Measurements from ENCODE around the gene TFPT.

Gene TFPT

DNA sequence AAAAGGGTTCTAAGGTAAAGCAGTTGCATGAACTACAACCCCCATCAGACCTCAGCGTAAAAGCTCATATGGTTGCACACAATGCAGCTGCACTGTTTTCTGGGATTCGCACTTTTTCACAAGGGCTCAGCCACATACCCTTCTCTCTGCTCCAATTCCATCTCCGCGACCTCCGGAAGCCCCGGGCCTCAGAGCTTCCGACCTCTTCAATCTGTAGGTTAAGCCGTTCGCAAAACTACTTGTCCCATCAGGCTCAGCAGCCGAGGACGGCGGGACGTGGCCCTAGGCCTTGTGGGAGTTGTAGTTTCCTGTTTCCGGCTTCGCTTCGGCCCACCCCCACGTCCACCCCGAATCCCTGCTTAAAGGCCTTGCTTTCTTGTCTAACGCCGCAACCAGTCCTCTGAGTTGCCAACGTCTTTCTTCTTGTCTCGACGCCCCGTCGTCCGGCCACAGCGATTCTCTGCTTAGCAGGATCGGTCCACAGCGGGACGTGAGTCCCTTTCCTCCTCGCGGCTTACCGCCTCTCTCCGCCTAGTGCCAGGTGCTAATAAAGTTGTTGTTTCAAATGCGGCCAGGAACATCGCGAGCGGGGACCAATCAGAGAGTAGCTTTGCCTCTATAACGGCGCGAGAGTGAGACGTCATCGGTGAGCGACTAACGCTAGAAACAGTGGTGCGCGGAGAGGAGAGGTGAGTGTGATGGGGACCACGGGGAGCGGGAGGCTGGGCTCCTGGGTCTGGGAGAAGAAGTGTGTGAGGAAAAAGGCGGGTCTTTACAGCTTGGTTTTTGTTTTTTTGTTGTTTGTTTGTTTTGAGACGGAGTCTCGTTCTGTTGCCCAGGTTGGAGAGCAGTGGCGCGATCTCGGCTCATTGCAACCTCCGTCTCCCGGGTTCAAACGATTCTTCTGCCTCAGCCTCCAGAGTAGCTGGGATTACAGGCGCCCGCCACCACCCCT lies at the start of gene TFPT, which contains the start of gene PRPF31:
TFPT (minus strand) TSS at position 549 of the 955 bp plus-strand sequence; CDS start at position 161, 388 bp downstream.
PRPF31 (plus strand) TSS at position 646 of the 955 bp plus-strand sequence. CDS start 2,525 bp downstream, outside the sequence.
- DNase-seq: peak; percentile 96 to 97

GRCh38 chr19:54165222-54165621 lies 49.8 kb upstream of the TFPT start:
- DNase-seq: no peak

GRCh38 chr19:54164369-54165068 lies 49.1 kb upstream of the TFPT start:
- DNase-seq: peak; percentile 81

GRCh38 chr19:54162884-54163283 lies 47.4 kb upstream of the TFPT start:
- DNase-seq: no peak

DNA sequence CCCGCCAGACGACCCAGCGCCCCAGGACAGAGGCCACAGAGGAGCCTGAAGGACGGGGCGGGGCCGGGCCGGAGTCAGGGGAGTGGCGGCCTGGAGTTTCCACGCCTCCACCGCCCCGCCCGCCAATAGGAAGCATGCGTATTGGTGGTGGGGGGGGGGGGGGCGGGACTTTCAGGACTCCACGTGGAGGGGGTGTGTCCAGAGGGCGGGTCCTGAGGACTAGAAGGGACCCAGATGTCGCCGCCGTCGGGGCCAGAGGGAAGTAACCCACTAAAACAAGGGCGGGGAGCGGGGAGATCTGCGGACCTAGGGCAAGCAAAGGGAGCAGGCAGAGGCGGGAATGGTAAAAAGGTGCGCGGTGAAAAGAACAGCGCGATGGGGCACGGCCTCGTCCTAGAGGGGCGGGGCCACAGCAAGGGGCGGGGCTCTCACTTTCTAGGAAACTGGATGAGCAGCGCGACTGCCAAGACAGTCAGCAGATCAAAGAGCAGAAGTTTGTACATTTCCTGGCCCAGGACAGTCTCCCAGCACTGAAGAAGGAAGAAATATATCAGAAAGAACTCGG lies 46.9 kb upstream of the TFPT start:
- peak; percentile 86 to 87 for DNase-seq

DNA sequence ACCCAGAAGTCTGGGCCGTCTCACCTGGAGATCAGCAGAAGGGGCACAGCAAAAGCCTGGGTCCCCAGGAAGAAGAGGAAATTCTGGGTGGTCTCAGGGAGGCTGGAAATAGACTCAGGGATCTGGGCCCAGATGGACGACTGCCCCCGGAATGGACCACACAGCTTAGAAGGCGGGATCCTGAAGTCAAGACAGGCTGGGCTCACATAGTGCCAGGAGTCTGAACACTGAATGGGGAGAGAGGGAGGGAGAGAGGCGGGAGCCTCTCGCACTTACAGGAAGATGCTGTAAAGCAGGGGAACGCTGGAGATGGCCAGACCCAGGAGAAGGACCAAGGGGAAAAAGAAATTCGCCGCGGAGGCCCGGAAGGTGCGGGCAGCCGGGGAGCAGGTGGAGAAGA lies 45.4 kb upstream of the TFPT start:
- no peak for DNase-seq

DNA sequence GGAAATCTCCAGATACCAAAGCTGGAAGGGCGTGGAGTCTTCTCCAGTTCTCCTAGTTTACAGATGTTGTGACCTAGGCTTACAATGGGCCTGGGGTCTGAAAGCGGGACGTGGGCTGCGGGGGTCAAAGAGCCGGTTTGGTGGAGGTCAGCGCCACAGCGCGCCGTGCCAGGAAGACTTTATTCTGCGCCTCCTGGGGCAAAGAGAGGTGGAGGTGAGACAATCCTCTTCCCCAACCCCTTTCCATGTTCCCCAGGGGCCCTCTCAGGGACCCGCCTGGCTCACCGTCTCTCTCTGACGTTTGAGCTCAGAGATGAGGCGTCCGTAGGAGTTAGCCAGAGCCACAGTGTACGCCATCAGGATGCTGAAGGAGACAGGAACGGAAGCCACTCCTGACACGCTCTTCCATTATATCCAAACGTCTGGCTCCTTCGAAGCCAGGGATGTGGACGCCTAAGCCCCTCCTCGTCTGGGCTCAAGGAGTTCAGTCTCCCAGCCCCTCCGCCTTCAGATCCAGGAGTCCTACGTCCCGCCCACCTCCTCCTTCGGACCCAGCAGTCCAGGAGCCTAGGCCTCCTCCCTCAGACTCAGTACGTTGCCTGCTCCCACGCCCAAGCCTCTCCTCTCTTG lies 44.8 kb upstream of the TFPT start:
- no peak for DNase-seq

GRCh38 chr19:54159352-54160181 lies 44.1 kb upstream of the TFPT start, which contains the start of gene LENG1:
TSS of gene LENG1 (minus strand) at chr19:54159721. CDS start at chr19:54159695, 26 bp downstream.
- peak; percentile 97 to 99 for DNase-seq

- peak in 1 of 2 experiments; percentile 45 for DNase-seq
Measured at GRCh38 chr19:54158812-54159351, 43.4 kb upstream of the TFPT start.

- no peak for DNase-seq
Measured at GRCh38 chr19:54156953-54157352, 41.5 kb upstream of the TFPT start.

GRCh38 chr19:54156490-54156889 lies 41.0 kb upstream of the TFPT start:
- DNase-seq: no peak

DNA sequence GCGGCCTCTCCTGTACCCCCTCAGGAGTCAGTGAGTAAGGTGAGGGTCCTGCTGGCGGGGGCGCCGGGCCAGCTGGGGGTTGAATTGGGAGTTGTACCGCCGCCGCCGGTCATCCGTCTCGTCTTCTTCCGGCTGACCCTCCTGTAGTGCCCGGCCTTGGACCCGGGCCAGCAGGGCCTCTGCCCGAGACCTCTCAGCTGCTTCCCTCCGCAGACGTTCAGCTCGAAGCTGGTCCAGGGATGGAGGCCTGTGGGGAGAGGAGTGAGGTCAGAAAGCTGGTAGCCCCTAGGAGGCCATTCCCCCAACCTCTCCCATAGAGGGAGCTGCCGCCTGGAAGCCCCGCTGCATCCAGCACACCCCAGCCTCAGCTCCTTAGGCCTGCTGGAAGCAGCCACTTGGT lies 40.2 kb upstream of the TFPT start:
- no peak for DNase-seq

GRCh38 chr19:54154603-54155345 lies 39.3 kb upstream of the TFPT start:
- DNase-seq: no peak

GRCh38 chr19:54153731-54154326 lies 38.4 kb upstream of the TFPT start:
- no peak for DNase-seq

DNA sequence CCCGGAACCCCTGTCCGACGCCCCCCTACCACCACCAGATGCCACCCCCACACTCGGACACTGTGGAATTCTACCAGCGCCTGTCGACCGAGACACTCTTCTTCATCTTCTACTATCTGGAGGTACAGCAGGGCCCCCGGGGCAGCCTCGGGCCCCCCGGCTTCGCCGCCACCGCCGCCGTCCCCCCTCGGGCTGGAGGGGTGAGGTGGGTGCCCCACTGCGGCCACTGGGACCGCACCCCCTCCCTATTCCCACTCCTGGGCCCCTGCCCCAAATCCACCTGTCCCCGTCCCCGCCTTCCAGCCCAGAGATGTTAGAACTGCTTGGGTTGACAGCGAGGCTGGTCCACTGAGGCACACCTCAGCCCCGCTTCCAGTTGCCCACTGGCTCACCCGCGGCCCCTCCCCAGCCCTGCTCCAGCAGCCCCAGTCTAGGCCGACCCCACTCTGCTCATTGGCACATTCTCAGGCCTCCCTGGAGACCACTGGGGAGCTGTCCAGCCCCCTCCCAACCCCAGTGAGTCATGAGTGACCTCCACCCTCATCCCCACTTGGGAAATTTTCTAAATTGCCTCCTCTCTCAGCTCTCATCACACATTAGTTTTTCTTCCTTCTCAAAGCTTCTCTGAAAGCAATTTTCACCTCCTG lies 37.5 kb upstream of the TFPT start:
- no peak for DNase-seq

GRCh38 chr19:54152267-54152666 lies 36.8 kb upstream of the TFPT start:
- no peak for DNase-seq

DNA sequence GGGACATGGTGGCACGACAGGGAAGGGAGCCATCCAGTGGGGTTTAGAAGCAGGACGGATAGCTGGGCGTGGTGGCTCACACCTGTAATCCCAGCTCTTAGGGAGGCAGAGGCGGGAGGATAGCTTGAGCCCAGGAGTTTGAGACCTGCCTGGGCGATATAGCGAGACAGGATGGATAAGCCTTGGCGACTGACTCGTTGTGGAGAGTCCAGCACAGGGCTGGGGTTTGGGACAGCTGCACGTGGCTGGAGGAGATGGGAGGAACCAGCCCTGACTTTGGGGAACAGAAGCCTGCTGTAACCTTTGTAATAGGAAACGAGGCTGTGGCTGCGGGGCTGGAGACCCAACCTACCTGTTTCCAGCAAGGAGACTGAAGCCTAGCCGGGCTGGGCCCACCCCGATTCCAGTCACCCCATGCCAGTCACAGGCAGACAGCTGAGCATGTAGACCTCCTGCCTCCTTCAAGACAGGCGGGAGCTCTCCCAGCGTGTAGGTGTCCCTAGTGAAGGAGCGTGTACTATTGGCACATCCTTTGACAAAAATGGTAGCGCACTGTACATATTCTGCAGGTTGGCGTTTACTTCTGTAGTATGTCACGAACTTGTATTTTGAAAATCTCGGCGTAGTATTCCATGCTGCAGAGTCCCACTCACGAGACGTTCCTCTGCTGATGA lies 36.0 kb upstream of the TFPT start:
- no peak for DNase-seq

DNA sequence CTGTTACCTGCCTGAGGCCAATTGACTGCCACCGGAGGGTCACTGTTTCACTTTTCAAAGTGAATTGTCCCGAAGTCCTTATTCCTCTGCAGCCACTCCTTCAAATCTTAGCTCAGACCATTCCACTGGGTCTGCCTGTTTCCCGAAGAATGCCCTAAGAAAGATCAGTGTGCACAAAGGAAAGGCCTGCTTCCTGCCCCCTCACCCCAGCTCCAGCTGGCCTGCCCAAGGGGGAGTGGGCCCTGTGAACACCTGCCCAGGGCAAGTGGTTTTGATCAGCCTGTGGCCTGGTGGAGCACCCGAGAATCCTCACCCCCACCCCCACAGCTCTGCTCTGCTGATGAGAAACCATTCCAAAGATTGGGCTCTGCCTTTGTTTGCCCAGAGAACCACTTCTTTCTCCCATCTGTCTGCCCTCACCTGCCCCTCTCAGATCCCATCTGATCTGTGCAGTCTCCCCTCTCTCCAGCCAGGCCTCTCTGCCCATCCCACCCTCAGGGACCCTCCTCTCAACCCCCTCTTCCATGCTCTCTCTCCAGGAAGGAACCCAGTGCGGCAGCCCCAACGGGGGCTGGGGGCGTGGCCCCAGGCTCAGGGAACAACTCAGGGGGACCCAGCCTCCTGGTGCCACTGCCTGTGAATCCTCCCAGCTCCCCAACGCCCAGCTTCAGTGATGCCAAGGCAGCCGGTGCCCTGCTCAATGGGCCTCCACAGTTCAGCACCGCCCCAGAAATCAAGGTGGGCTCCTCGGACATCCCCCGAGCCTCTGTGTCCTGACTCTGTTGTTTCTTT lies 33.8 kb upstream of the TFPT start:
- no peak for DNase-seq
